Panc1 (cell line): ENCODE results near the gene GPRC5B. TPM values are rescaled to one million over a fixed set of nuclear protein-coding genes. Genes with fewer than 3 reads are reported as not detected.

Source experiments
- ATAC-seq: fragments of 200-7000 bp; cut with Tn5 transposase; 2 replicates; pipeline ENCODE4 v1.9.1; 2020; ENCODE audit warnings: mild to moderate bottlenecking, moderate library complexity
- BruUV-seq: library from RNA; stranded (reverse); fragments of 400-500 nt; replicated peaks from 2 replicates; lab custom pipeline; 2021; lab: Mats Ljungman, UMichigan
- CTCF ChIA-PET: fragments of 300-600 bp; sonication (Branson Sonifier 250); formaldehyde crosslinking; loops from one replicate; lab custom pipeline; 2022; ENCODE audit warnings: antibody characterized with exemption; lab: Charles Lee
- POLR2A ChIA-PET: fragments of 300-600 bp; sonication (Branson Sonifier 250); formaldehyde crosslinking; loops from one replicate; lab custom pipeline; 2022; ENCODE audit warnings: antibody characterized with exemption; lab: Charles Lee
- DNase-seq: peaks from one replicate; pipeline ENCODE4 v3.0.0-alpha.2; 2010; ENCODE audit warnings: low read depth, low spot score
- H3K27ac ChIP-seq: 2 replicates; pipeline ENCODE4 v1.5.1; 2011; ENCODE audit warnings: mild to moderate bottlenecking, low read length, inconsistent platforms
- H3K27me3 ChIP-seq: fragments of 200-500 bp; sonication (Bioruptor generic); 2 replicates; pipeline ENCODE4 v1.6.0; 2014; ENCODE audit warnings: low read length, inconsistent platforms; ENCODE audit not compliant: control insufficient read depth, insufficient read depth
- H3K36me3 ChIP-seq: fragments of 200-500 bp; sonication (Bioruptor generic); 2 replicates; pipeline ENCODE4 v1.5.1; 2014; ENCODE audit warnings: inconsistent platforms, mild to moderate bottlenecking, low read length, moderate library complexity; ENCODE audit not compliant: control insufficient read depth, insufficient read depth
- H3K4me1 ChIP-seq: 2 replicates; pipeline ENCODE4 v1.5.1; 2011; ENCODE audit warnings: inconsistent platforms, mild to moderate bottlenecking, low read length, moderate library complexity; ENCODE audit not compliant: control insufficient read depth, insufficient read depth
- H3K4me3 ChIP-seq, 2 experiments: 2 replicates each; pipeline ENCODE4 v1.5.1; 2011 to 2012; ENCODE audit warnings: low read depth in 2 of 2, low read length in 2 of 2, mild to moderate bottlenecking in 2 of 2, inconsistent platforms in 1 of 2, moderate library complexity in 1 of 2
- H3K9me3 ChIP-seq: fragments of 200-500 bp; sonication (Bioruptor generic); 2 replicates; pipeline ENCODE4 v1.5.1; 2014; ENCODE audit warnings: low read depth, mild to moderate bottlenecking, inconsistent platforms, low read length, moderate library complexity; ENCODE audit not compliant: control insufficient read depth, insufficient read depth
- POLR2AphosphoS5 ChIP-seq: IDR thresholded peaks from 2 replicates; pipeline ENCODE4 v1.6.1; 2012; ENCODE audit warnings: mild to moderate bottlenecking, low read depth, low read length, moderate library complexity
- SIN3A ChIP-seq: IDR thresholded peaks from 2 replicates; pipeline ENCODE4 v1.6.1; 2012; ENCODE audit warnings: low read depth, mild to moderate bottlenecking, low read length, moderate library complexity, borderline replicate concordance; ENCODE audit not compliant: insufficient read depth
- TCF7L2 ChIP-seq: IDR thresholded peaks from 2 replicates; pipeline ENCODE4 v1.6.1; 2011; ENCODE audit warnings: mild to moderate bottlenecking, low read depth, low read length, inconsistent platforms
- in situ Hi-C: cut with HindIII; loops from 2 replicates; pipeline ENCODE4 v1.10.0; 2016; ENCODE audit warnings: low sequenced_read_pairs, low pct_unique_long_range_greater_than_20kb
- intact Hi-C: fragments of 100-400 bp; cut with micrococcal nuclease; formaldehyde crosslinking; loops from one replicate; pipeline ENCODE4 v1.10.0; 2022; ENCODE audit not compliant: unreplicated experiment
- total RNA-seq: library from RNA; stranded (reverse); gene quantifications from one replicate; pipeline ENCODE4 v1.2.1, GENCODE V29; 2021; ENCODE audit not compliant: unreplicated experiment
- TF ChIP-seq, protein P1 (sequence below): fragments of 450-650 bp; IDR thresholded peaks from 2 replicates; pipeline ENCODE4 v1.5.1; 2017; ENCODE audit warnings: mild to moderate bottlenecking
- TF ChIP-seq, protein P2 (sequence below), 2 experiments: IDR thresholded peaks; 2 replicates each; pipeline ENCODE4 v1.6.1; 2011 to 2012; ENCODE audit warnings: low read depth in 2 of 2, control low read depth in 1 of 2, low read length in 1 of 2, mild to moderate bottlenecking in 1 of 2, moderate library complexity in 1 of 2; ENCODE audit not compliant: insufficient read depth in 1 of 2

Gene GPRC5B
- total RNA-seq, 1 experiment from 2014 or later: 10.4 TPM

DNA sequence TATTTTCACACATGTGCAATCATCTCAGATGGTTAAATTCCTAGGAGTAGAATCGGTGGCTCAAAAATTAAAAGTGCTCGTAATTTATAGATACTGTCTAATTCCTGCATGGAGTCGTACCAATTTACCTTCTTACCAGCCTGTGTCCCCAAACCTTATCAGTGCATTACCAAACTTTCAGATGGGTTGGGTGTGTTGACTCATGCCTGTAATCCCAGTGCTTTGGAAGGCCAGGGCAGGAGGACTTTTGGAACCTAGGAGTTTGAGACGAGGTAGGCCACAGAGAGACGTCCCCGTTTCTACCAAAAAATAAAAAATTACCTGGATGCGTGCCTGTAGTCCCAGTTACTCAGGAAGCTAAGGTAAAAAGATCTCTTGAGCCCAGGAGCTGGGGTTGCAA is 34.5 kb upstream of the GPRC5B start:
- H3K4me3 ChIP-seq: no peak overlapping the region
- TF ChIP-seq SIN3A: no peak
- no peak for TF ChIP-seq TCF7L2
- no peak for TF ChIP-seq POLR2AphosphoS5
- TF ChIP-seq, protein P1, sequence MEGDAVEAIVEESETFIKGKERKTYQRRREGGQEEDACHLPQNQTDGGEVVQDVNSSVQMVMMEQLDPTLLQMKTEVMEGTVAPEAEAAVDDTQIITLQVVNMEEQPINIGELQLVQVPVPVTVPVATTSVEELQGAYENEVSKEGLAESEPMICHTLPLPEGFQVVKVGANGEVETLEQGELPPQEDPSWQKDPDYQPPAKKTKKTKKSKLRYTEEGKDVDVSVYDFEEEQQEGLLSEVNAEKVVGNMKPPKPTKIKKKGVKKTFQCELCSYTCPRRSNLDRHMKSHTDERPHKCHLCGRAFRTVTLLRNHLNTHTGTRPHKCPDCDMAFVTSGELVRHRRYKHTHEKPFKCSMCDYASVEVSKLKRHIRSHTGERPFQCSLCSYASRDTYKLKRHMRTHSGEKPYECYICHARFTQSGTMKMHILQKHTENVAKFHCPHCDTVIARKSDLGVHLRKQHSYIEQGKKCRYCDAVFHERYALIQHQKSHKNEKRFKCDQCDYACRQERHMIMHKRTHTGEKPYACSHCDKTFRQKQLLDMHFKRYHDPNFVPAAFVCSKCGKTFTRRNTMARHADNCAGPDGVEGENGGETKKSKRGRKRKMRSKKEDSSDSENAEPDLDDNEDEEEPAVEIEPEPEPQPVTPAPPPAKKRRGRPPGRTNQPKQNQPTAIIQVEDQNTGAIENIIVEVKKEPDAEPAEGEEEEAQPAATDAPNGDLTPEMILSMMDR: no peak
- TF ChIP-seq, protein P2, sequence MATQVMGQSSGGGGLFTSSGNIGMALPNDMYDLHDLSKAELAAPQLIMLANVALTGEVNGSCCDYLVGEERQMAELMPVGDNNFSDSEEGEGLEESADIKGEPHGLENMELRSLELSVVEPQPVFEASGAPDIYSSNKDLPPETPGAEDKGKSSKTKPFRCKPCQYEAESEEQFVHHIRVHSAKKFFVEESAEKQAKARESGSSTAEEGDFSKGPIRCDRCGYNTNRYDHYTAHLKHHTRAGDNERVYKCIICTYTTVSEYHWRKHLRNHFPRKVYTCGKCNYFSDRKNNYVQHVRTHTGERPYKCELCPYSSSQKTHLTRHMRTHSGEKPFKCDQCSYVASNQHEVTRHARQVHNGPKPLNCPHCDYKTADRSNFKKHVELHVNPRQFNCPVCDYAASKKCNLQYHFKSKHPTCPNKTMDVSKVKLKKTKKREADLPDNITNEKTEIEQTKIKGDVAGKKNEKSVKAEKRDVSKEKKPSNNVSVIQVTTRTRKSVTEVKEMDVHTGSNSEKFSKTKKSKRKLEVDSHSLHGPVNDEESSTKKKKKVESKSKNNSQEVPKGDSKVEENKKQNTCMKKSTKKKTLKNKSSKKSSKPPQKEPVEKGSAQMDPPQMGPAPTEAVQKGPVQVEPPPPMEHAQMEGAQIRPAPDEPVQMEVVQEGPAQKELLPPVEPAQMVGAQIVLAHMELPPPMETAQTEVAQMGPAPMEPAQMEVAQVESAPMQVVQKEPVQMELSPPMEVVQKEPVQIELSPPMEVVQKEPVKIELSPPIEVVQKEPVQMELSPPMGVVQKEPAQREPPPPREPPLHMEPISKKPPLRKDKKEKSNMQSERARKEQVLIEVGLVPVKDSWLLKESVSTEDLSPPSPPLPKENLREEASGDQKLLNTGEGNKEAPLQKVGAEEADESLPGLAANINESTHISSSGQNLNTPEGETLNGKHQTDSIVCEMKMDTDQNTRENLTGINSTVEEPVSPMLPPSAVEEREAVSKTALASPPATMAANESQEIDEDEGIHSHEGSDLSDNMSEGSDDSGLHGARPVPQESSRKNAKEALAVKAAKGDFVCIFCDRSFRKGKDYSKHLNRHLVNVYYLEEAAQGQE (IDR thresholded peaks at IDR 0.05; ENCODE audit: insufficient read depth in 1 of 2, low read depth in 2 of 2, low read length in 1 of 2): no peak
- ChIA-PET CTCF (no interaction called here), POLR2A (no interaction called here)
- no peaks in the 10 kb centered on the region for H3K27me3 ChIP-seq
- no peaks in the 10 kb centered on the region for H3K4me1 ChIP-seq
- no peaks in the 10 kb centered on the region for H3K36me3 ChIP-seq
- no peak overlapping the region for H3K27ac ChIP-seq
- ATAC-seq (no peak), DNase-seq (no peak)
- in situ Hi-C loops: no loop called here
- intact Hi-C loops: no loop called here
- H3K9me3 ChIP-seq: no peaks in the 10 kb centered on the region
- BruUV-seq: no TSS peak

DNA sequence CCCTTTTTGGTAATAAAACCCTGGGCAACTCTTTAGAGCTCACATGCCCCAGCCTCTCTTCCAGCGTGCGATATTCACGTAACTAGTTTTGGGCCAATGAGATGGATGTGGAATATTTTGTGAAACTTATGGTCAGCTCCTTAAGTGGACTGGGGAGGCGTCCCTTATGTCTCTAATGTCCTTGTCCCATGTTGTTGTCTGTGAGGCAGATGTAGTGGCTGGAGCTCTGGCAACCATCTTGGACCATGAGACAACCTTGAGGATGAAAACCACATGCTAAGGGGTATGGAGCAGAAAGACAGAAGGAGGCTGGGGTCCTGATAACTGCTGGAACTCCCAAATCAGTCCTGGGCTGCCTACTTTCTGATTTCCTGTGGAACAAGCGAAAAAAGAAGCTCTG is 31.4 kb upstream of the GPRC5B start:
- TF ChIP-seq, protein P2 (IDR thresholded peaks at IDR 0.05; ENCODE audit: insufficient read depth in 1 of 2, low read depth in 2 of 2, low read length in 1 of 2): no peak
- TF ChIP-seq SIN3A (no peak), TCF7L2 (no peak), POLR2AphosphoS5 (no peak)
- TF ChIP-seq, protein P1: no peak
- Histone ChIP-seq H3K27ac (no peak overlapping the region), H3K27me3 (no peaks in the 10 kb centered on the region), H3K4me3 (no peak overlapping the region), H3K9me3 (no peaks in the 10 kb centered on the region), H3K4me1 (no peaks in the 10 kb centered on the region), H3K36me3 (no peaks in the 10 kb centered on the region)
- intact Hi-C loops: no loop called here
- ChIA-PET POLR2A (no interaction called here), CTCF (interaction anchor here (1.1 kb wide), 1 partner anchor 384 kb away, joined by 5 read pairs; no protein-coding TSS in a partner anchor)
- in situ Hi-C loops: no loop called here
- no peak for DNase-seq
- no TSS peak for BruUV-seq
- ATAC-seq: no peak
